ENCODE measurements around the gene VMAC.
A peak's percentile ranks its signal among the peaks of the same experiment; 100 is the strongest.

The VMAC gene

DNA sequence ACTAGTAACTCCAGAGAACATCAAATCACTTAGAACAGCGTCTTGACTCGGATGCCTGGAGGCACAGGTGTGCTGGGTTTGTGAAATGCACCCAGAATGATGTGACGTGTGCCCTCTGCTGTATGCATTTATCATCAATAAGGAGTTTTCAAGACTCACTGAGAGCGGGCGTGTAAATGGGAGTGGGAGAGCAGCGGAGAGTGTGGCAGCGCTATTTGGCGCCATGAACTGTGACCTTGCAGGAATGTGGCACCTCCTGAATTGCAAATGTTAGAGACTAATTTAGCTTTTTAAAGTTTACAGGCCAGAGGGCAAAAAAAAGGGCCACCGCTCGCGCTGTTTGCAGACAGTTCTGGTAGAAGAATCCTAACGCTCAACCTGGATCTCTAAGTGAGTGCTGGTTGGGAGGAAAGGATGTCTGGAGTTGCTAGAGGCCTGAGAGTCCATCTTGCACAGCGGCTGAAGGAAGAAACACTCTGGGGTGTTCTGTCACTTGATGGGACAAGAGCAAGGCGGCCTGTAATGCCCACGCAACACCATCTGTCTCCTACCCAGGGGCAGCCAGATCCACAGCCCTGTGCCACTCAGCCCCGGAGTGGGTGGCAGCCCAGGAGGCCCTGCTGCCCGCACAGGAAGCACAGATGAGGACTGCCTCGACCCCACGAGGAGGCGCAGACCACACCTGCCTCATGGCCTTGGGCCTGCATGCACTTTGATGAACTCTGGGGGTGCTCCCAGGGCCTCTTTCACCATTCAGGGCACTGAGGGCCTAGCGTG lies 53.6 kb downstream of the VMAC start:
- peaks cover 21% of the 10 kb centered on the region for H3K79me1 ChIP-seq (ENCODE audit: low read depth, low read length)
- H3K4me1 ChIP-seq (ENCODE audit: control insufficient read depth in 2 of 2, insufficient read depth in 1 of 2, low read depth in 1 of 2, low read length in 2 of 2): peaks cover 29 to 38% of the 10 kb centered on the region in 2 donors
- peak overlapping the region; percentile 83 for H3K9ac ChIP-seq (ENCODE audit: low read depth, low read length, poor library complexity)
- H2BK12ac ChIP-seq (ENCODE audit: low read length): no peak overlapping the region
- DNase-seq (ENCODE audit: low spot score): no peak
- no peak overlapping the region for H2AFZ ChIP-seq (ENCODE audit: low read length)
- H2BK5ac ChIP-seq (ENCODE audit: low read length): no peak overlapping the region
- H3K9me3 ChIP-seq (replicated peaks in 1 of 2; ENCODE audit: control insufficient read depth in 2 of 2, insufficient read depth in 1 of 2, low read depth in 1 of 2, low read length in 2 of 2): no peaks in the 10 kb centered on the region
- peak overlapping the region; percentile 65 for H3K18ac ChIP-seq (ENCODE audit: low read length)
- peak overlapping the region; percentile 71 for H3K23ac ChIP-seq (ENCODE audit: low read depth, low read length, poor library complexity)
- peaks cover 0 to 18% of the 10 kb centered on the region in 2 donors for H3K36me3 ChIP-seq (replicated peaks in 1 of 2; ENCODE audit: control insufficient read depth in 2 of 2, insufficient read depth in 2 of 2, low read length in 2 of 2)
- no CpG with 5 or more reads among the region's 21 CpGs for WGBS, 2 donors (ENCODE audit: extremely low coverage in 2 of 2, insufficient read length in 2 of 2, insufficient replicate concordance in 1 of 2)
- H3K4ac ChIP-seq (ENCODE audit: low read length): no peak overlapping the region
- no peak overlapping the region for H3K4me3 ChIP-seq (ENCODE audit: low read length in 2 of 2)
- H2BK120ac ChIP-seq (ENCODE audit: low read depth, low read length): no peak overlapping the region
- H3K27me3 ChIP-seq (ENCODE audit: control insufficient read depth in 3 of 3, insufficient read depth in 3 of 3, low read depth in 1 of 3, low read length in 3 of 3): no peaks in the 10 kb centered on the region
- H2AK5ac ChIP-seq (ENCODE audit: low read depth, low read length): no peak overlapping the region
- H3K14ac ChIP-seq (ENCODE audit: low read length): no peak overlapping the region
- no peak overlapping the region for H2BK15ac ChIP-seq (ENCODE audit: low read length)
- no peak overlapping the region for H3K27ac ChIP-seq (replicated peaks; ENCODE audit: low read length)
- no peak overlapping the region for H4K8ac ChIP-seq (ENCODE audit: low read depth, low read length)
- no peak overlapping the region for H4K91ac ChIP-seq (ENCODE audit: low read depth, low read length, poor library complexity)
- H3K4me2 ChIP-seq (ENCODE audit: insufficient read depth, low read length, poor library complexity, severe bottlenecking): no peak overlapping the region

DNA sequence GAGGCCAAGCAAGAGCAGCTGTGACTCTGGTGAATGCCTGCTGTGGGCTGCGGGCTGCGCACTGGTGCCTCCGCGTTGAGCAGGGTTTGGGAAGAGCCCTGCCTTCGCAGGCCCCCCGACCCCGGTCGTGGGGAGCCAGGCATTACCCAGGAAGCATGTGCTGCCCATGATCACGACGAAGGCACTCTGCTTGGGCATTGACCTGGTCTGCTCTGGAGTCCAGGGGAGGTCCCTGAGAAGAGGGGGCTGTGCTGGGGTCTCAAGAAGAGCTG lies 54.1 kb downstream of the VMAC start:
- no peaks in the 10 kb centered on the region for H3K9me3 ChIP-seq (replicated peaks in 1 of 2; ENCODE audit: control insufficient read depth in 2 of 2, insufficient read depth in 1 of 2, low read depth in 1 of 2, low read length in 2 of 2)
- no peak for DNase-seq (ENCODE audit: low spot score)
- no peak overlapping the region for H3K4me3 ChIP-seq (ENCODE audit: low read length in 2 of 2)
- H3K4ac ChIP-seq (ENCODE audit: low read length): no peak overlapping the region
- H3K9ac ChIP-seq (ENCODE audit: low read depth, low read length, poor library complexity): no peak overlapping the region
- H4K8ac ChIP-seq (ENCODE audit: low read depth, low read length): no peak overlapping the region
- no peak overlapping the region for H2BK5ac ChIP-seq (ENCODE audit: low read length)
- H3K27me3 ChIP-seq (ENCODE audit: control insufficient read depth in 3 of 3, insufficient read depth in 3 of 3, low read depth in 1 of 3, low read length in 3 of 3): no peaks in the 10 kb centered on the region
- H2BK15ac ChIP-seq (ENCODE audit: low read length): no peak overlapping the region
- H3K18ac ChIP-seq (ENCODE audit: low read length): peak overlapping the region; percentile 65
- H2BK12ac ChIP-seq (ENCODE audit: low read length): no peak overlapping the region
- H2AK5ac ChIP-seq (ENCODE audit: low read depth, low read length): no peak overlapping the region
- H4K91ac ChIP-seq (ENCODE audit: low read depth, low read length, poor library complexity): no peak overlapping the region
- no peak overlapping the region for H2AFZ ChIP-seq (ENCODE audit: low read length)
- peaks cover 28 to 34% of the 10 kb centered on the region in 2 donors for H3K4me1 ChIP-seq (ENCODE audit: control insufficient read depth in 2 of 2, insufficient read depth in 1 of 2, low read depth in 1 of 2, low read length in 2 of 2)
- H3K79me1 ChIP-seq (ENCODE audit: low read depth, low read length): peaks cover 23% of the 10 kb centered on the region
- no peak overlapping the region for H3K14ac ChIP-seq (ENCODE audit: low read length)
- H3K36me3 ChIP-seq (replicated peaks in 1 of 2; ENCODE audit: control insufficient read depth in 2 of 2, insufficient read depth in 2 of 2, low read length in 2 of 2): peaks cover 0 to 18% of the 10 kb centered on the region in 2 donors
- whole genome bisulfite sequencing, 2 donors (ENCODE audit: extremely low coverage in 2 of 2, insufficient read length in 2 of 2, insufficient replicate concordance in 1 of 2): no CpG with 5 or more reads among the region's 10 CpGs
- H2BK120ac ChIP-seq (ENCODE audit: low read depth, low read length): no peak overlapping the region
- H3K23ac ChIP-seq (ENCODE audit: low read depth, low read length, poor library complexity): peak overlapping the region; percentile 71
- no peak overlapping the region for H3K27ac ChIP-seq (replicated peaks; ENCODE audit: low read length)
- no peak overlapping the region for H3K4me2 ChIP-seq (ENCODE audit: insufficient read depth, low read length, poor library complexity, severe bottlenecking)

- Histone ChIP-seq H3K27me3 (ENCODE audit: control insufficient read depth in 3 of 3, insufficient read depth in 3 of 3, low read depth in 1 of 3, low read length in 3 of 3) (no peaks in the 10 kb centered on the region), H2BK5ac (ENCODE audit: low read length) (peak overlapping the region; percentile 32), H2BK15ac (ENCODE audit: low read length) (no peak overlapping the region), H3K4me2 (ENCODE audit: insufficient read depth, low read length, poor library complexity, severe bottlenecking) (no peak overlapping the region), H3K4me3 (ENCODE audit: low read length in 2 of 2) (no peak overlapping the region), H2AK5ac (ENCODE audit: low read depth, low read length) (no peak overlapping the region), H2BK12ac (ENCODE audit: low read length) (no peak overlapping the region), H2BK120ac (ENCODE audit: low read depth, low read length) (no peak overlapping the region), H3K23ac (ENCODE audit: low read depth, low read length, poor library complexity) (peak overlapping the region; percentile 51), H2AFZ (ENCODE audit: low read length) (no peak overlapping the region), H3K27ac (replicated peaks; ENCODE audit: low read length) (no peak overlapping the region), H3K4ac (ENCODE audit: low read length) (no peak overlapping the region), H4K91ac (ENCODE audit: low read depth, low read length, poor library complexity) (no peak overlapping the region), H4K8ac (ENCODE audit: low read depth, low read length) (no peak overlapping the region), H3K79me1 (ENCODE audit: low read depth, low read length) (peaks cover 29% of the 10 kb centered on the region), H3K14ac (ENCODE audit: low read length) (no peak overlapping the region), H3K4me1 (ENCODE audit: control insufficient read depth in 2 of 2, insufficient read depth in 1 of 2, low read depth in 1 of 2, low read length in 2 of 2) (peaks cover 23 to 28% of the 10 kb centered on the region in 2 donors), H3K9ac (ENCODE audit: low read depth, low read length, poor library complexity) (no peak overlapping the region), H3K9me3 (replicated peaks in 1 of 2; ENCODE audit: control insufficient read depth in 2 of 2, insufficient read depth in 1 of 2, low read depth in 1 of 2, low read length in 2 of 2) (no peaks in the 10 kb centered on the region), H3K18ac (ENCODE audit: low read length) (no peak overlapping the region), H3K36me3 (replicated peaks in 1 of 2; ENCODE audit: control insufficient read depth in 2 of 2, insufficient read depth in 2 of 2, low read length in 2 of 2) (peaks cover under 1 to 20% of the 10 kb centered on the region in 2 donors)
- no CpG with 5 or more reads among the region's 14 CpGs for WGBS, 2 donors (ENCODE audit: extremely low coverage in 2 of 2, insufficient read length in 2 of 2, insufficient replicate concordance in 1 of 2)
- DNase-seq (ENCODE audit: low spot score): no peak
Measured at GRCh38 chr19:5959260-5960004, 54.8 kb downstream of the VMAC start.
